ENCODE results near the gene TTYH3. TPM values are rescaled to one million over a fixed set of nuclear protein-coding genes. Genes with fewer than 3 reads are reported as not detected.

Gene TTYH3
- total and polyA plus RNA-seq, 2 of the 13 experiments (the other 11 are each of a cell fraction or from before 2014, with no cell fraction given) = 26.3 to 50.0 TPM

DNA sequence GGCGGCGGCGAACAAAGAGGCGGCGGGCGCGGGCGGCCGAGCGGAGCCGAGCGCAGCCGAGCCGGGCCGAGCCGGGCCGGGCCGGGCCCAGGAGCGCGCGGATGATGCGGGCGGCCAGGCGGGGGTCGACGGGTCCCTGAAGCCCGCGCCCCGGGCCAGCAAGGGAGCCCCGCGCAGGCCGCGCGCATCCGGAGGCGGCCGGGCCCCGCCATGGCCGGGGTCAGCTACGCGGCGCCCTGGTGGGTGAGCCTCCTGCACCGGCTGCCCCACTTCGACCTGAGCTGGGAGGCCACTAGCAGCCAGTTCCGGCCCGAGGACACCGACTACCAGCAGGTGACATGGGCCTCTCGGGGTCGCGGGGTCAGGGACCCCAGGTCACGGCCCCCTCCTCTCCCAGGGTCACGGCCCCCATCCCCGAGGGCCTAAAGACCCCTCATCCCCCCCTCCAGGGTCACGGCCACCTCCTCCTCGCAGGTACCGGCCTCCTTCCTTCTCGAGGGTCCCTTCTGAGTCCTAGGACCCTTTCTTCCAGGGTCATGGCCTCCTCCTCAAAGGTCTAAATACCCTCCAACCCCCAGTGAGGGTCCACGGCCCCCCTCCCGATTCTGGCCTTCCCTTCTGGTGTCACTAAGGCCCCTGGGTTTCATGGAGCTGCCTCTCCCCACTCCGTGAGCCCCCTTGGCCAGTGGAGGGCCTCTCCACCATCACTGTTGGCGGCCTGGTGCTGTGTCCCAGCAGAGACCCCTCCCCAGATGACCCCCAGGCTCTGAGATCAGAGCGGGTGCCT lies at the start of gene TTYH3 (continued):
- TF ChIP-seq, protein P1, sequence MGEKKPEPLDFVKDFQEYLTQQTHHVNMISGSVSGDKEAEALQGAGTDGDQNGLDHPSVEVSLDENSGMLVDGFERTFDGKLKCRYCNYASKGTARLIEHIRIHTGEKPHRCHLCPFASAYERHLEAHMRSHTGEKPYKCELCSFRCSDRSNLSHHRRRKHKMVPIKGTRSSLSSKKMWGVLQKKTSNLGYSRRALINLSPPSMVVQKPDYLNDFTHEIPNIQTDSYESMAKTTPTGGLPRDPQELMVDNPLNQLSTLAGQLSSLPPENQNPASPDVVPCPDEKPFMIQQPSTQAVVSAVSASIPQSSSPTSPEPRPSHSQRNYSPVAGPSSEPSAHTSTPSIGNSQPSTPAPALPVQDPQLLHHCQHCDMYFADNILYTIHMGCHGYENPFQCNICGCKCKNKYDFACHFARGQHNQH (CRISPR knock-in tag; IDR thresholded peaks at IDR 0.05) = no peak
- TF ChIP-seq, protein P2, sequence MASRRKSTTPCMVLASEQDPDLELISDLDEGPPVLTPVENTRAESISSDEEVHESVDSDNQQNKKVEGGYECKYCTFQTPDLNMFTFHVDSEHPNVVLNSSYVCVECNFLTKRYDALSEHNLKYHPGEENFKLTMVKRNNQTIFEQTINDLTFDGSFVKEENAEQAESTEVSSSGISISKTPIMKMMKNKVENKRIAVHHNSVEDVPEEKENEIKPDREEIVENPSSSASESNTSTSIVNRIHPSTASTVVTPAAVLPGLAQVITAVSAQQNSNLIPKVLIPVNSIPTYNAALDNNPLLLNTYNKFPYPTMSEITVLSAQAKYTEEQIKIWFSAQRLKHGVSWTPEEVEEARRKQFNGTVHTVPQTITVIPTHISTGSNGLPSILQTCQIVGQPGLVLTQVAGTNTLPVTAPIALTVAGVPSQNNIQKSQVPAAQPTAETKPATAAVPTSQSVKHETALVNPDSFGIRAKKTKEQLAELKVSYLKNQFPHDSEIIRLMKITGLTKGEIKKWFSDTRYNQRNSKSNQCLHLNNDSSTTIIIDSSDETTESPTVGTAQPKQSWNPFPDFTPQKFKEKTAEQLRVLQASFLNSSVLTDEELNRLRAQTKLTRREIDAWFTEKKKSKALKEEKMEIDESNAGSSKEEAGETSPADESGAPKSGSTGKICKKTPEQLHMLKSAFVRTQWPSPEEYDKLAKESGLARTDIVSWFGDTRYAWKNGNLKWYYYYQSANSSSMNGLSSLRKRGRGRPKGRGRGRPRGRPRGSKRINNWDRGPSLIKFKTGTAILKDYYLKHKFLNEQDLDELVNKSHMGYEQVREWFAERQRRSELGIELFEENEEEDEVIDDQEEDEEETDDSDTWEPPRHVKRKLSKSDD (CRISPR knock-in tag; IDR thresholded peaks at IDR 0.05; ENCODE audit: low read depth) = no peak
- TF ChIP-seq, protein P3, sequence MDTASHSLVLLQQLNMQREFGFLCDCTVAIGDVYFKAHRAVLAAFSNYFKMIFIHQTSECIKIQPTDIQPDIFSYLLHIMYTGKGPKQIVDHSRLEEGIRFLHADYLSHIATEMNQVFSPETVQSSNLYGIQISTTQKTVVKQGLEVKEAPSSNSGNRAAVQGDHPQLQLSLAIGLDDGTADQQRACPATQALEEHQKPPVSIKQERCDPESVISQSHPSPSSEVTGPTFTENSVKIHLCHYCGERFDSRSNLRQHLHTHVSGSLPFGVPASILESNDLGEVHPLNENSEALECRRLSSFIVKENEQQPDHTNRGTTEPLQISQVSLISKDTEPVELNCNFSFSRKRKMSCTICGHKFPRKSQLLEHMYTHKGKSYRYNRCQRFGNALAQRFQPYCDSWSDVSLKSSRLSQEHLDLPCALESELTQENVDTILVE (CRISPR knock-in tag; IDR thresholded peaks at IDR 0.05) = no peak
- TF ChIP-seq ZNF614 (CRISPR knock-in tag; IDR thresholded peaks at IDR 0.05; ENCODE audit: borderline replicate concordance) (no peak), CHD2 (IDR thresholded peaks at IDR 0.05; ENCODE audit: low read depth, low read length) (no peak), ZFX (CRISPR knock-in tag; IDR thresholded peaks at IDR 0.05; ENCODE audit: low read depth) (peak; percentile 66), KMT2A (CRISPR knock-in tag; IDR thresholded peaks at IDR 0.05) (0 out of 2 replicates have a peak, but pooled peaks have one; percentile 13), ZNF234 (CRISPR knock-in tag; conservative IDR thresholded peaks at IDR 0.05) (no peak), SP5 (CRISPR knock-in tag; IDR thresholded peaks at IDR 0.05; ENCODE audit: borderline replicate concordance, low read depth) (no peak), ZBTB7B (CRISPR knock-in tag; IDR thresholded peaks at IDR 0.05) (peak; percentile 9; the same call in 1 of the 2 replicates), ZNF383 (CRISPR knock-in tag; IDR thresholded peaks at IDR 0.05; ENCODE audit: borderline replicate concordance) (no peak), ZNF496 (CRISPR knock-in tag; IDR thresholded peaks at IDR 0.05; ENCODE audit: insufficient replicate concordance) (no peak), MIXL1 (CRISPR knock-in tag; IDR thresholded peaks at IDR 0.05) (no peak), TGIF2 (CRISPR knock-in tag; IDR thresholded peaks at IDR 0.05) (no peak), ZBTB8A (CRISPR knock-in tag; IDR thresholded peaks at IDR 0.05; ENCODE audit: borderline replicate concordance, low read depth) (no peak), GABPB1 (CRISPR knock-in tag; IDR thresholded peaks at IDR 0.05) (peak; percentile 40; the same call in 1 of the 2 replicates), JUND (CRISPR knock-in tag; IDR thresholded peaks at IDR 0.05) (no peak)
- TF ChIP-seq, protein P4, sequence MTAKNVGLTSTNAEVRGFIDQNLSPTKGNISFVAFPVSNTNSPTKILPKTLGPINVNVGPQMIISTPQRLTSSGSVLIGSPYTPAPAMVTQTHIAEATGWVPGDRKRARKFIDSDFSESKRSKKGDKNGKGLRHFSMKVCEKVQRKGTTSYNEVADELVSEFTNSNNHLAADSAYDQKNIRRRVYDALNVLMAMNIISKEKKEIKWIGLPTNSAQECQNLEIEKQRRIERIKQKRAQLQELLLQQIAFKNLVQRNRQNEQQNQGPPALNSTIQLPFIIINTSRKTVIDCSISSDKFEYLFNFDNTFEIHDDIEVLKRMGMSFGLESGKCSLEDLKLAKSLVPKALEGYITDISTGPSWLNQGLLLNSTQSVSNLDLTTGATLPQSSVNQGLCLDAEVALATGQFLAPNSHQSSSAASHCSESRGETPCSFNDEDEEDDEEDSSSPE (CRISPR knock-in tag; IDR thresholded peaks at IDR 0.05) = no peak
- TF ChIP-seq, protein P5, sequence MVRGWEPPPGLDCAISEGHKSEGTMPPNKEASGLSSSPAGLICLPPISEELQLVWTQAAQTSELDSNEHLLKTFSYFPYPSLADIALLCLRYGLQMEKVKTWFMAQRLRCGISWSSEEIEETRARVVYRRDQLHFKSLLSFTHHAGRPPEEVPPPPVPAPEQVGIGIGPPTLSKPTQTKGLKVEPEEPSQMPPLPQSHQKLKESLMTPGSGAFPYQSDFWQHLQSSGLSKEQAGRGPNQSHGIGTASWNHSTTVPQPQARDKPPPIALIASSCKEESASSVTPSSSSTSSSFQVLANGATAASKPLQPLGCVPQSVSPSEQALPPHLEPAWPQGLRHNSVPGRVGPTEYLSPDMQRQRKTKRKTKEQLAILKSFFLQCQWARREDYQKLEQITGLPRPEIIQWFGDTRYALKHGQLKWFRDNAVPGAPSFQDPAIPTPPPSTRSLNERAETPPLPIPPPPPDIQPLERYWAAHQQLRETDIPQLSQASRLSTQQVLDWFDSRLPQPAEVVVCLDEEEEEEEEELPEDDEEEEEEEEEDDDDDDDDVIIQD (CRISPR knock-in tag; IDR thresholded peaks at IDR 0.05; ENCODE audit: low read depth) = no peak
- TF ChIP-seq, protein P6, sequence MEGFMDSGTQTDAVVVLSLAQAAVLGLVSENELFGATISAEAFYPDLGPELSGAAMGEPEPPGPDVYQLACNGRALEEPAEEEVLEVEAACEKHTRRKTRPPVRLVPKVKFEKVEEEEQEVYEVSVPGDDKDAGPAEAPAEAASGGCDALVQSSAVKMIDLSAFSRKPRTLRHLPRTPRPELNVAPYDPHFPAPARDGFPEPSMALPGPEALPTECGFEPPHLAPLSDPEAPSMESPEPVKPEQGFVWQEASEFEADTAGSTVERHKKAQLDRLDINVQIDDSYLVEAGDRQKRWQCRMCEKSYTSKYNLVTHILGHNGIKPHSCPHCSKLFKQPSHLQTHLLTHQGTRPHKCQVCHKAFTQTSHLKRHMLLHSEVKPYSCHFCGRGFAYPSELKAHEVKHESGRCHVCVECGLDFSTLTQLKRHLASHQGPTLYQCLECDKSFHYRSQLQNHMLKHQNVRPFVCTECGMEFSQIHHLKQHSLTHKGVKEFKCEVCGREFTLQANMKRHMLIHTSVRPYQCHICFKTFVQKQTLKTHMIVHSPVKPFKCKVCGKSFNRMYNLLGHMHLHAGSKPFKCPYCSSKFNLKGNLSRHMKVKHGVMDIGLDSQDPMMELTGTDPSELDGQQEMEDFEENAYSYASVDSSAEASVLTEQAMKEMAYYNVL (CRISPR knock-in tag; IDR thresholded peaks at IDR 0.05; ENCODE audit: borderline replicate concordance) = no peak

Measured in HepG2 (cell line).